Measurements from ENCODE around the gene MDFI.

- TF ChIP-seq KAT8 (IDR thresholded peaks at IDR 0.05; ENCODE audit: low read depth) (no peak), EZH2 (IDR thresholded peaks at IDR 0.05; ENCODE audit: borderline replicate concordance, low read depth, low read length) (no peak)
Measured at GRCh38 chr6:41593839-41594238, 44.4 kb upstream of the MDFI start.
